ENCODE measurements around the gene TINAG.

TINAG gene

DNA sequence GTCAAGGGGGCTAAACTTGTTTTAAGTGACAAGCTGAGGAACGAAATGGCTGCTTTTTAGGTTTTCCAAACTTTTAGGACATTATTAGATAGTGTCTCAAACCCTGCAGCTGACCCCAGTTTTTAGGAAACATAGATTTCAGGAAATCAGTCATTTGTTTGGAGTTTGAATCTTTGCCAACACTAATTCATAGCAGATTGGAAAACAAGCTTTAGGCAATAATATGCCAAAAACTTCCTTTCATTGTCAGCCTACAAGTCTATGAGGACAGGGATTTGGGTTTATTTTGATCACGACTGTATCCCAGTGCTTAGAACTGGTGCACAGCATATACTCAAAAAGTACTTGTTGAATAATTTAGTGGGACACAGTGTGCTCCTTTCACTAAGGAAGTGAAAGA, 123.2 kb downstream of the TINAG start:
- DNase-seq: no peak

All from activated CD4-positive, alpha-beta T cell treated with anti-CD3 and anti-CD28 coated beads, Interleukin-10, Interleukin-2, amounts not matched to agents 100 ng/mL and 50 ng/mL, durations not matched to agents 16 hours and 8 hours (primary cell).